ENCODE data around the gene SAMD4B.

Gene SAMD4B

DNA sequence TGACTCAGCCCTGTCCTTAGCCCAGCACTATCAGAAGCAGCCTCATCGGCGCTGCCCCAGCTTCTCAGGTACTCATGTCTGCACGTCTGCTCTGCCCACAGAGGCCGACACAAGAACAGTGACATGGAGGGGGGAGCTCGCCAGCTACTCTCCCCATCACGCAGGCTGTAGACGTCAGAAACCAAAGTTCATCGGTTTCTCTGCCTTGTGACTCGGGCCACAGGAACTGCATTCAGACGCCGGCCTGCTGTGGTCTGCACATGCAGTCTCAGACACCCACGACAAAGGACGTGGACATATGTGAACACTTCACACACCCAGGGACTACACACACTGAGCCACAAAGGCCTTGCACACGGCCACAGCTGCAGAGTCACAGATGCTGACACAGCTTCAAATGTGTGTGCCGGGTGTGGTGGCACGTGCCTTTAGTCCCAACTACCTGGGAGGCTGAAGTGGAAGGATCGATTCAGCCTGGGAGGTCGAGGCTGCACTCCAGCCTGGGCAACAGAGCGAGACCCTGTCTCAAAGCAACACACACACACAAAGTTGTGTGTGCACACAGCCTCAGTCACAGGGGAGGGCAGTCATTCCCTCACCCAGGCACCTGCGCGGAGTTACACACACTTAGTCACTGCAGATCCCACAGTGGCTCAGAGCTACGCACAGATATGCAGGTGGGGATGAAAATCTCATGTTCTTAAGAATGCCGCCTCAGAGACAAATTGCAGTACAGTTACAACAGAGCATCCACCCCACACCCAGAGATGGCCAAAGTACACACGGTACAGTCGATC is 59.5 kb downstream of the SAMD4B start:
- no peak overlapping the region for H3K4me3 ChIP-seq (replicated peaks; ENCODE audit: low read depth, low read length)
- DNase-seq (ENCODE audit: low read depth): peak; percentile 70
- TF ChIP-seq, protein P1, sequence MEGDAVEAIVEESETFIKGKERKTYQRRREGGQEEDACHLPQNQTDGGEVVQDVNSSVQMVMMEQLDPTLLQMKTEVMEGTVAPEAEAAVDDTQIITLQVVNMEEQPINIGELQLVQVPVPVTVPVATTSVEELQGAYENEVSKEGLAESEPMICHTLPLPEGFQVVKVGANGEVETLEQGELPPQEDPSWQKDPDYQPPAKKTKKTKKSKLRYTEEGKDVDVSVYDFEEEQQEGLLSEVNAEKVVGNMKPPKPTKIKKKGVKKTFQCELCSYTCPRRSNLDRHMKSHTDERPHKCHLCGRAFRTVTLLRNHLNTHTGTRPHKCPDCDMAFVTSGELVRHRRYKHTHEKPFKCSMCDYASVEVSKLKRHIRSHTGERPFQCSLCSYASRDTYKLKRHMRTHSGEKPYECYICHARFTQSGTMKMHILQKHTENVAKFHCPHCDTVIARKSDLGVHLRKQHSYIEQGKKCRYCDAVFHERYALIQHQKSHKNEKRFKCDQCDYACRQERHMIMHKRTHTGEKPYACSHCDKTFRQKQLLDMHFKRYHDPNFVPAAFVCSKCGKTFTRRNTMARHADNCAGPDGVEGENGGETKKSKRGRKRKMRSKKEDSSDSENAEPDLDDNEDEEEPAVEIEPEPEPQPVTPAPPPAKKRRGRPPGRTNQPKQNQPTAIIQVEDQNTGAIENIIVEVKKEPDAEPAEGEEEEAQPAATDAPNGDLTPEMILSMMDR (IDR thresholded peaks at IDR 0.05; ENCODE audit: low read length, missing control alignments): no peak

DNA sequence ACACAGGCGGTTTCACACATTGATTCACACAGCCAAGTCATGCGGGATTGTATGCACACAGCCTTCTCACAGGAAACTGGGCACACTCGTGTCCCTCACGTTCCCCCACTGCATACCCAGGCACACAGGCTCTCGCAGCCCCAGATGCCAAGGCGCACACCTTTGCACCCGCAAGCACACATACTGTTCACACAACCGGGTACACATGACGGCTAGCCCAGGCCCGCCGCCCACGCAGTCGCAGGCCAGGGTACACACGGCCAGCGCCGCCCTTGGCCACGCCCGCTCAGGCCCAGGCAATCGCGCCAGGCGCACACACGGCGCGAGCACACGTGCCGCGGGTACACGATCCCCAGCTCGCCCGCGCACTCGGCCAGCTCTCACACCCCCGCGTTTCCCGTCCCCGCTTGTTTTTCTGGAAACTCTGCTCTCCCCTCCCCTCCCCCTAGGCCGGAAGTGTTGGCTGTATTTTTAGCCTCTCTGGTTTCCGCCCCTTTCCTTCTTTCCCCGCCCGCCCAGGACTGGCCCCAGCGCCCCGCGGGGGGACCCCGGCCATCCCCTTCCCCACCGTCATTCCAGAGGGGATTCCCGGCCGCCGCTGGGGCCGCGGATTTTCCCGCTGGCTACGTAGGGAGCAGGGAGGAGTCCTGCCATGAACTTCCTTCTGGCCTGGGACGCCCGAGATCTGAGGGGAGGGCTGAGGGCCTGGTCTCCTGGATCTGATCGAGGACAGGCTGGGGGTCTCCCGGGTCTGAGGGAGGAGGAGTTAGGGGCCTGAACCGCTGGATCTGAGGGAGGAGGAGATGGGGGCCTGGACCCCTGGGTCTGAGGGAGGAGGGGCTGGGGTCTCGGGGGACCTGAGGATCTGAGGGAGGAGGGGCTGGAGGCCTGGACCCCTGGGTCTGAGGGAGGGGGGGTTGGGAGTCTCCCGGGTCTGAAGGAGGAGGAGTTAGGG is 60.4 kb downstream of the SAMD4B start:
- peak; percentile 97 for DNase-seq (ENCODE audit: low read depth)
- peak overlapping the region; percentile 51 for H3K4me3 ChIP-seq (replicated peaks; ENCODE audit: low read depth, low read length)
- TF ChIP-seq, protein P1 (IDR thresholded peaks at IDR 0.05; ENCODE audit: low read length, missing control alignments): no peak

DNA sequence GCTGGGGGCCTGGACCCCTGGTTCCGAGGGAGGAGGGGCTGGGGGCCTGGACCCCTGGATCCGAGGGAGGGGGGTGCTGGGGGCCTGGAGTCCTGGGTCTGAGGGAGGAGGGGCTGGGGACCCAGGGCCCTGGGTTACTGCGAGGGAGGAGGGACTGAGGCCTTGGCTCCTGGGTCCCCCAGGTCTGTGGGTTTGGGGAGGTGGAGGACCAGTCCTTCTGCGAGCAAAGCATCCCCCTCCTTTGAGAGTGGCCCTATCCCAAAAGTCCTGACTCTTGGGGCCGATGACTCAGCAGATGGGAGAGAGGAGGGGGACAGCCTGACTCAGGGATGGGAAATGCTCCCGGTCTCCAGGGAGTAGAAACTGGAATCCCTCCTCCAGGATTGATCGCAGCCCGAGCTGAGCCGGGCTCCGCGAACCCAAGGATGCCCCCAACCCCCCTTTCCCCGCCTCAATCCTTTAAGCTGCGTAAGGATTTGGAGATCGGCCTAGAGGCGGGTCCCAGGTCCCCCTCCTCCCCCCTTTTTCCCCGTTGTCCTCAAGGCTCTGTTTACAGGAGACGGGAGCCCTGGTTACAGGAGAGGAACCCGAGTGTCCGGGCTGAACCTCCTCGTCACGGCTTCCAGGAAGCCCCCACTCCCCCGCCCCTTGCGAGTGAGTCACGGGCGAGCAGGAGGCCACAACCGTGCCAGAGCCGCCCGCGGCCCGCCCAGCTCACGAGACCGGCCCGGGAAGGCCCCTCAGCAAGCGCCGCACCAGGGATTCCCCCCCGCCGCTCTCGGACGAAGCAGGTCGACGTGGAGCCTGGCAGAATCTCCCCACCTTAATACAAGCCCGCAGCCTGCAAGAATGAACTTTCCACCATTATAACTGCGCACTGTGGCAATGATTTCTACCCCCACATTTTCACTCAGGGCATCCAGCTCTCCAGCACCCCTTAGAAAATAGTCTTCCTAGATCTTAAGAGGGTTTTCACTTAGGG is 61.4 kb downstream of the SAMD4B start:
- TF ChIP-seq, protein P1 (IDR thresholded peaks at IDR 0.05; ENCODE audit: low read length, missing control alignments): no peak
- H3K4me3 ChIP-seq (replicated peaks; ENCODE audit: low read depth, low read length): peak overlapping the region; percentile 51
- peak; percentile 99 for DNase-seq (ENCODE audit: low read depth)

DNA sequence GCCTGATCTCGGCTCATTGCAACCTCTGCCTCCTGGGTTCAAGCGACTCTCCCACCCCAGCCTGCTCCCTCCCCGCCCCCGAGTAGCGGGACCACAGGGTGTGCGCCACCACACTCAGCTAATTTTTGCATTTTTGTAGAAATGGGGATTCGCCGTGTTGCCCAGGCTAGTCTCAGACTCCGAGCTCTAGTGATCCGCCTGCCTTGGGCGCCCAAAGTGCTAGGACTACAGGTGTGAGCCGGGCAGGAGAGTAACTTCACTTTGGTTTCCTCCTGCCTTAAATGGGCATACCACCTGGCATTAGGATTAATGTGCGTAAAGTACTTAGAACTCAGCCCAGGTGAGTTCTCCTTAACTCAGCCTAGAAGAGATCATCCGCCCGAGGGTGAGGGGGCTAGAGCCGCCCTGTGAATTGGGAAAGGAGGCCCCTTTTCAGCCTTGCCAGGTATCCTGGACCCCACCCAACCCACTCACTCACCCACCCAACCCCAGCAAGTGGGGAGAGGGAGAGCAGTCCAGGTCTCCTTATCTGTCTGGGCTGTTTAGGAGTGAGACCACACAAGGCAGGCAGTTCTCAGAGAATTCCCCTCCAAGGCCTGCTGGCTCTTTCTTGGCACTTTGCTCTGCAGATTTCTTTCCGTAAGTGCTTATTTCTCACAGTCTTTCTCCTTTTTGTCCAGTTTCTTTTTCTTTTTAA is 63.2 kb downstream of the SAMD4B start:
- no peak for DNase-seq (ENCODE audit: low read depth)
- H3K4me3 ChIP-seq (replicated peaks; ENCODE audit: low read depth, low read length): no peak overlapping the region
- TF ChIP-seq, protein P1 (IDR thresholded peaks at IDR 0.05; ENCODE audit: low read length, missing control alignments): no peak

DNA sequence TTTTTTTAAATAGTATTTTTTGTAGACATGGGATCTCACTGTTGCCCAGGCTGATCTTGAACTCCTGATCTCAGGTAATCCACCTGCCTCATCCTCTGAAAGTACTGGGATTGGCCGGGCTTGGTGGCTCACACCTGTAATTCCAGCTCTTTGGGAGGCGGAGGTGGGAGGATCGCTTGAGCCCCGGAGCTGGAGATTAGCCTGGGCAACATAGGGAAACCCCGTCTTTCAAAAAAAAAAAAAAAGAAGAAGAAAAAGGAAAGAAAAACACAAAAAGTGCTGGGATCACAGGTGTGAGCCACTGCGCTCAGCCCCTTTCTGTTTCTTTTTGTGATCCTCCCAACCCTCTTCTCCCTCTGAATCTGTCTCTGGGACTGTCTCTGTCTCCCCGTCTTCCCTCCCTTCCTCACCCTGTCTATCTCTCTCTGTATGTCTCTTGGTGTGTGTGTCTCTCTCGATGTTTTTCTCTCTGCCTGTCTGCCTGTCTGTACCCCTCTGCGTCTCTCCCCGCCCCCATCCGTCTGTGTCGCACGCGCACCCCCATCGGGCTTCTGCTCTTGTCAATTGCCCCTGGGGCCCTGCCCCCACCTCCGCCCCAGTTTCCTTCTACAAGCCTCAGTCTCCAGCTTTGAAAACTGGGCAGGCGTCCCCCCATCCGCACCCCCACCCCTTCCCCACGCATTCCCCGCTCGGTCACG is 63.9 kb downstream of the SAMD4B start:
- TF ChIP-seq, protein P1 (IDR thresholded peaks at IDR 0.05; ENCODE audit: low read length, missing control alignments): no peak
- peak overlapping the region; percentile 81 for H3K4me3 ChIP-seq (replicated peaks; ENCODE audit: low read depth, low read length)
- no peak for DNase-seq (ENCODE audit: low read depth)
